ENCODE results near the gene POLA1. TPM values are rescaled to one million over a fixed set of nuclear protein-coding genes. Genes with fewer than 3 reads are reported as not detected.

The POLA1 gene
- total RNA-seq, 2 donors from 2014 or later: 24.4 to 53.6 TPM

- Histone ChIP-seq H3K9ac (ENCODE audit: extremely low read depth, low read length, poor library complexity, severe bottlenecking) (no peak overlapping the region), H3K9me3 (ENCODE audit: control insufficient read depth, low read length) (no peaks in the 10 kb centered on the region), H3K36me3 (ENCODE audit: control insufficient read depth, insufficient read depth, low read length) (no peaks in the 10 kb centered on the region), H3K4me1 (ENCODE audit: control insufficient read depth, insufficient read depth, low read length) (no peaks in the 10 kb centered on the region), H3K27ac (ENCODE audit: low read depth, low read length) (no peak overlapping the region), H3K27me3 (ENCODE audit: control insufficient read depth, insufficient read depth, low read length, poor library complexity, severe bottlenecking) (peaks cover 23% of the 10 kb centered on the region), H3K4me3 (ENCODE audit: low read length) (no peak overlapping the region)
- no peak for DNase-seq
- H3K9me3 Mint-ChIP-seq: no peaks in the 10 kb centered on the region
- no peak overlapping the region for H3K4me3 Mint-ChIP-seq
- H3K27me3 Mint-ChIP-seq (ENCODE audit: insufficient read depth): peaks cover 35% of the 10 kb centered on the region
- peaks cover 2% of the 10 kb centered on the region for H3K4me1 Mint-ChIP-seq
- WGBS, 2 experiments (ENCODE audit: insufficient coverage in 1 of 2, insufficient read length in 1 of 2): 90 to 93% methylated on average over 2 to 16 of the region's 16 CpGs
- H3K27ac Mint-ChIP-seq: no peak overlapping the region
- H3K36me3 Mint-ChIP-seq (ENCODE audit: low read depth): no peaks in the 10 kb centered on the region
- TF ChIP-seq, protein P1, sequence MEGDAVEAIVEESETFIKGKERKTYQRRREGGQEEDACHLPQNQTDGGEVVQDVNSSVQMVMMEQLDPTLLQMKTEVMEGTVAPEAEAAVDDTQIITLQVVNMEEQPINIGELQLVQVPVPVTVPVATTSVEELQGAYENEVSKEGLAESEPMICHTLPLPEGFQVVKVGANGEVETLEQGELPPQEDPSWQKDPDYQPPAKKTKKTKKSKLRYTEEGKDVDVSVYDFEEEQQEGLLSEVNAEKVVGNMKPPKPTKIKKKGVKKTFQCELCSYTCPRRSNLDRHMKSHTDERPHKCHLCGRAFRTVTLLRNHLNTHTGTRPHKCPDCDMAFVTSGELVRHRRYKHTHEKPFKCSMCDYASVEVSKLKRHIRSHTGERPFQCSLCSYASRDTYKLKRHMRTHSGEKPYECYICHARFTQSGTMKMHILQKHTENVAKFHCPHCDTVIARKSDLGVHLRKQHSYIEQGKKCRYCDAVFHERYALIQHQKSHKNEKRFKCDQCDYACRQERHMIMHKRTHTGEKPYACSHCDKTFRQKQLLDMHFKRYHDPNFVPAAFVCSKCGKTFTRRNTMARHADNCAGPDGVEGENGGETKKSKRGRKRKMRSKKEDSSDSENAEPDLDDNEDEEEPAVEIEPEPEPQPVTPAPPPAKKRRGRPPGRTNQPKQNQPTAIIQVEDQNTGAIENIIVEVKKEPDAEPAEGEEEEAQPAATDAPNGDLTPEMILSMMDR (conservative IDR thresholded peaks at IDR 0.05): no peak
Observed at GRCh38 chrX:25029288-25029825, 335.6 kb downstream of the POLA1 start.

DNA sequence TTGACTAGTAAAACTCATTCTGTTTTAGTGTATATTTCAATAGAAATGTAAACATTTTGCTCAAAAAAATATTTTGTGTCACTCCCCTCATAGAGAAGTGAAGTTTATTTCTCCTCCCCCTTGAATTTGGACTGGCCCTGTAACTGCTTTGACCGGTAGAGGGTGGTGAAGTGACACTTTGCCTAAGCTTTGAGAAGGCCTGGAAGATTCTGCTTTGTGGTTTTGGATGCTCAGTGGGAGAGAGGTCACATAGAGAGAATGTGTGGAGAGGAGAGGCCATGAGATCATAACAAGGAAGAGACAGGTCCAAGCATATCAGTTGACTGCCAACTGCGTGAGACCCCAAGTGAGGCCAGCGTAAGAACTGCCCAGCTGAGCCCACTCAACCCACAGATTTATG lies 341.2 kb downstream of the POLA1 start:
- H3K36me3 Mint-ChIP-seq (ENCODE audit: low read depth): no peaks in the 10 kb centered on the region
- H3K27me3 Mint-ChIP-seq (ENCODE audit: insufficient read depth): peaks cover 3% of the 10 kb centered on the region
- H3K27ac Mint-ChIP-seq: no peak overlapping the region
- Histone ChIP-seq H3K9me3 (ENCODE audit: control insufficient read depth, low read length) (no peaks in the 10 kb centered on the region), H3K27ac (ENCODE audit: low read depth, low read length) (no peak overlapping the region), H3K27me3 (ENCODE audit: control insufficient read depth, insufficient read depth, low read length, poor library complexity, severe bottlenecking) (no peaks in the 10 kb centered on the region), H3K9ac (ENCODE audit: extremely low read depth, low read length, poor library complexity, severe bottlenecking) (no peak overlapping the region), H3K36me3 (ENCODE audit: control insufficient read depth, insufficient read depth, low read length) (no peaks in the 10 kb centered on the region), H3K4me1 (ENCODE audit: control insufficient read depth, insufficient read depth, low read length) (no peaks in the 10 kb centered on the region), H3K4me3 (ENCODE audit: low read length) (no peak overlapping the region)
- no peak overlapping the region for H3K4me3 Mint-ChIP-seq
- WGBS, 2 experiments (ENCODE audit: insufficient coverage in 1 of 2, insufficient read length in 1 of 2): 0 to 80% methylated on average over 1 of the region's 3 CpGs
- no peaks in the 10 kb centered on the region for H3K4me1 Mint-ChIP-seq
- TF ChIP-seq, protein P1 (conservative IDR thresholded peaks at IDR 0.05): peak; percentile 81
- peak; percentile 81 for DNase-seq
- no peaks in the 10 kb centered on the region for H3K9me3 Mint-ChIP-seq

DNA sequence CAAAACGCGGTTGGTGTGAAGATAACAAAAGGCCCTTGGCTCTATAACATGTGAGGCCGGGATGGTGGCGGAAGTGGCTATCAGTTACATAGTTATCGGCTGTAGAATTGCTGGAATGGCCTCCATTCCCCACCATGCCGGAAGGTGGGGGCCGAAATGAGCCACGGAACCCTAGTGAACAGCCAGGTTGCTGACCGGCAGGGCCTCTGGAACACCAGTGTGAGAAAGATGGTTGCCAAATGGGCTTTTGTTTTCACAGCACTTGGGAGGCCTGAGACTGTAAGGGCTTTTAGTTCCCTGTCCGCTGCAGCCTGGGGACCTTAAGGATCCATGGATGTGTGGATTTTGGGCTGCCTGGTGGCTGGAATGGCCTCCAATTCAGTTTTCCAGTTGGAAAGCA lies 345.3 kb downstream of the POLA1 start:
- Mint-ChIP-seq H3K4me3 (no peak overlapping the region), H3K9me3 (no peaks in the 10 kb centered on the region), H3K27me3 (ENCODE audit: insufficient read depth) (peaks cover 2% of the 10 kb centered on the region), H3K36me3 (ENCODE audit: low read depth) (no peaks in the 10 kb centered on the region), H3K27ac (no peak overlapping the region), H3K4me1 (no peaks in the 10 kb centered on the region)
- 93% methylated on average over 10 of the region's 10 CpGs; no CpG with 5 or more reads in 1 of the 2 experiments for WGBS, 2 experiments (ENCODE audit: insufficient coverage in 1 of 2, insufficient read length in 1 of 2)
- Histone ChIP-seq H3K27ac (ENCODE audit: low read depth, low read length) (no peak overlapping the region), H3K36me3 (ENCODE audit: control insufficient read depth, insufficient read depth, low read length) (no peaks in the 10 kb centered on the region), H3K27me3 (ENCODE audit: control insufficient read depth, insufficient read depth, low read length, poor library complexity, severe bottlenecking) (no peaks in the 10 kb centered on the region), H3K4me3 (ENCODE audit: low read length) (no peak overlapping the region), H3K9ac (ENCODE audit: extremely low read depth, low read length, poor library complexity, severe bottlenecking) (no peak overlapping the region), H3K4me1 (ENCODE audit: control insufficient read depth, insufficient read depth, low read length) (no peaks in the 10 kb centered on the region), H3K9me3 (ENCODE audit: control insufficient read depth, low read length) (no peaks in the 10 kb centered on the region)
- no peak for DNase-seq
- TF ChIP-seq, protein P1 (conservative IDR thresholded peaks at IDR 0.05): no peak
